ENCODE measurements around the gene TMEM201. TPM values are rescaled to one million over a fixed set of nuclear protein-coding genes. Genes with fewer than 3 reads are reported as not detected.
"Not testable (repeated sequence)": the region's sequence is repeated elsewhere in the genome, so short reads cannot be mapped to it uniquely, and the experiment has no call there.

Gene TMEM201, protein sequence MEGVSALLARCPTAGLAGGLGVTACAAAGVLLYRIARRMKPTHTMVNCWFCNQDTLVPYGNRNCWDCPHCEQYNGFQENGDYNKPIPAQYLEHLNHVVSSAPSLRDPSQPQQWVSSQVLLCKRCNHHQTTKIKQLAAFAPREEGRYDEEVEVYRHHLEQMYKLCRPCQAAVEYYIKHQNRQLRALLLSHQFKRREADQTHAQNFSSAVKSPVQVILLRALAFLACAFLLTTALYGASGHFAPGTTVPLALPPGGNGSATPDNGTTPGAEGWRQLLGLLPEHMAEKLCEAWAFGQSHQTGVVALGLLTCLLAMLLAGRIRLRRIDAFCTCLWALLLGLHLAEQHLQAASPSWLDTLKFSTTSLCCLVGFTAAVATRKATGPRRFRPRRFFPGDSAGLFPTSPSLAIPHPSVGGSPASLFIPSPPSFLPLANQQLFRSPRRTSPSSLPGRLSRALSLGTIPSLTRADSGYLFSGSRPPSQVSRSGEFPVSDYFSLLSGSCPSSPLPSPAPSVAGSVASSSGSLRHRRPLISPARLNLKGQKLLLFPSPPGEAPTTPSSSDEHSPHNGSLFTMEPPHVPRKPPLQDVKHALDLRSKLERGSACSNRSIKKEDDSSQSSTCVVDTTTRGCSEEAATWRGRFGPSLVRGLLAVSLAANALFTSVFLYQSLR
- total RNA-seq: 14.4 TPM

DNA sequence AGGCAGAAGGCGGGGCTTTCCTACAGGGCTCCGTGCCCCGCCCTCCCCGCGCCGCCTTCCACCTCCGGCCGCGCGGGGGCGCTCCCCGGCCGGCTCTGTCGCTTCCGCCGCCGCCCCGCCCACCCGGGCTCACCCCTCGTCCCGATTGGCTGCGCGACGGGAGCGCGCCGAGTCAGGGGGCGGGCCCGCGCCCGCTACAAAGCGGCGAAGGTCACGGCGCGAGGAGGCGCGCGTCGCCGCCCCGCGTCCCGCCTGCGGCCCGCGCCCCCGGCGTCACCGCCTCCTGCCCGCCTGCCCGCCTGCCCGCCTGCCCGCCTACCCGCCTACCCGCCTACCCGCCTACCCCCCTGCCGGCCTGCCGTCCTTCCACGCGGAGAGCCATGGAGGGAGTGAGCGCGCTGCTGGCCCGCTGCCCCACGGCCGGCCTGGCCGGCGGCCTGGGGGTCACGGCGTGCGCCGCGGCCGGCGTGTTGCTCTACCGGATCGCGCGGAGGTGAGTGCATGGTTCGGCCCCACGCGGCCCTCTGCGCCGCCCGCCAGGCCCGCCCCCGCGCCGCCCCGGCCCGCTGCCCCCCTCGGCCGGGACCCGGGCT is at the start of gene TMEM201:
TSS of gene TMEM201 (plus strand) at position 361 of the 593 bp plus-strand sequence. CDS start at position 381, 20 bp downstream.
- peak; percentile 97 for DNase-seq

DNA sequence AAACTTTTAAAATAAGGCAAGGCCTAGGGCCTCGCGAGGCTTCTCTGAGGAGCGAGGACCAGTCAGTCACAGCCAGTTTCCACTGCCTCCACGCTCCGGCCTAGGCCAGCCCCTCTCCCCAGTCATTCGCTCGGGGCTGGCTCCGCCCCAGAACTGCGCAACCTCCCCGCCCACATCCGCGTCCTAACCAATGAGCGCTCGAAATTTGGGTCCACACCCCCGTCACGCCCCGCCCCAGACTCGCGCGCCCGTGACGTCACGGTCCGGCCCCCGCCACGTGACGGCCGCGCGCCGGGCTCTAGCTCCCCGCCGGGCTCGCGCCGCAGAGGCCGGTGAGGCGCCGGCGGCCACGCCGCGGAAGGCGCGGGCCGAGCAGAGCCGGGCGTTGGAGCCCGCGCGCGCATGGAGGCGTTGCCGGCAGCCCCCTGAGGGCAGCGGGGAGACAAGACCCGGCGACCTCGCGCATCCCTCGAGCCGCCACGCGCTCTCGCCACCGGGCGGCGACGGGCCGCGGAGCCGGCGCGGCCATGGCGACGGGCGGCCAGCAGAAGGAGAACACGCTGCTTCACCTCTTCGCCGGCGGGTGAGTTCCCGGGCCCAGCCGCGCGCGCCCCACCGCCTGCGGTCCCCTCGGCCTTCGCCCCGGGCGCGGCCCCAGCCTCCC is 49.4 kb upstream of the TMEM201 start, which contains the start of gene SLC25A33:
TSS of gene SLC25A33 (plus strand) at position 301 of the 664 bp plus-strand sequence. CDS start at position 528, 227 bp downstream.
- peak; percentile 99 for DNase-seq

DNA sequence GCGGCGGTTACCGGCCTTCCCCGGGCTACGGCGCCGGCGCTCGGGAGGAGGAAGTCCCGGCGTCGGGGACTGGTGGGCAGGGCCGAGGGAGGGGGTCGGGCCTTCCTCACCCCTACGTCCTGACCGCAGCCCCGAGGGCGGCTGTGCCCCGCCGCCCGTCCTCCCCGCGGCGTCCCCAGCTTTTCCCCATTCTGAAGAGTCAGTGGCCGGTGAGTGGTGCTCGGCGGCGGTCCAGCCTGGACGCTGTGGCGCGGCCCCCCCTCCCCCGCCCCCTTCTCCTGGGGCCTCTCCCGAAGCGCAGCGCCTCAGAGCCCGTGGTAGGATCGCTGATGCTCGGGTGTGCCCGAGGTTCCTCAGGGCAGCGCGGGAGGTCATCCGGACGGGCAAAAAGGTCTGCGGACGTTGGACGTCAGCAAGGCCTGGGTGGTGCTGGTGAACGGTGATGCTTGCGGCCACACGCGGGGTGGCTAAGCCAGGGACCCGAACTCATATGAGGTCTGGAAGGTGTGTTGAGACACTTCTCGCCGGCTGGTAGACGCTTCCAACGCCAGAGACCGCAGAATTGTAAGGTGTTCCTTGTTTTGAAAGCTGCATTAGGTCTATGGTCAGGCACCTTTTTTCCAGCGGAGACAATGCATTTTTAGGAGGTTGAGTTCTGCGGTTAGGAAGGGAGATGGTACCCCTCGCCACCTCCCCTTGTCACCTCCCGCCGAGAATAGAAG is 48.7 kb upstream of the TMEM201 start:
- DNase-seq: peak; percentile 57

DNA sequence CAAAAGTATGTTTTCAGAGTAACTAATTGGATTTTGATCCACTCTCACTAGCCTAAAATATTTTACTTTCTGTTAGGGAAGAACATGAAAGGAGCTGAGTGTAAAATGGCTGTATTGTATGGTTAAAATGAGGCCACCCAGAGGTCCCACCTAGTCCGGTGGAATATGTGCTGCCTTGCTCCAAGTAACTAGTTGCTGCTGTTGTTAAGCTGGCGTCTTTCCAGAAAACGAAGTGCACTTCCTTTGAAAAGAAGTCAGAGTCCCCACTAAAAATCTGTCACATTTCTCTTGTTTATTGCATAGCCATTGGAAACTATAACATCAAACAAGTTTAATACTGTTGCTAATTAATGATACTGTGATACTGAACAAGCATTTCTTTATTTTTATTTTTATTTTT is 46.3 kb upstream of the TMEM201 start:
- peak; percentile 76 for DNase-seq

DNA sequence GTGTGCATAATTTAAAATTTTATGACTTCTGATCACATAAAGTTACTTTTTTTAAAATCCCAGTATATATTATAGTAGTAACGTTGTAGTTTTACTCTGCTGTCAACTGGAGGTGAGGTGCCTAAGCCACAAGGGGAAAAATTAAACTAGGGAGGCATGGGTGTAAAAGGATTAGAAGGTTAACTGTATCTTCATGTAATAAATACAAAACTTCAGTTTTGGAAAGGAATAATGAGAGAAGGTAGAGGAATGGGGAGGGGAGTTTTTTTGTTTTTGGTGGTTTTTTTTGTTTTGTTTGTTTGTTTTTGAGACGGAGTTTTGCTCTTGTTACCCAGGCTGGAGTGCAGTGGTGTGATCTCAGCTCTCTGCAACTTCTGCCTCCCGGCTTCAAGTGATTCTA is 43.8 kb upstream of the TMEM201 start:
- DNase-seq: no peak

DNA sequence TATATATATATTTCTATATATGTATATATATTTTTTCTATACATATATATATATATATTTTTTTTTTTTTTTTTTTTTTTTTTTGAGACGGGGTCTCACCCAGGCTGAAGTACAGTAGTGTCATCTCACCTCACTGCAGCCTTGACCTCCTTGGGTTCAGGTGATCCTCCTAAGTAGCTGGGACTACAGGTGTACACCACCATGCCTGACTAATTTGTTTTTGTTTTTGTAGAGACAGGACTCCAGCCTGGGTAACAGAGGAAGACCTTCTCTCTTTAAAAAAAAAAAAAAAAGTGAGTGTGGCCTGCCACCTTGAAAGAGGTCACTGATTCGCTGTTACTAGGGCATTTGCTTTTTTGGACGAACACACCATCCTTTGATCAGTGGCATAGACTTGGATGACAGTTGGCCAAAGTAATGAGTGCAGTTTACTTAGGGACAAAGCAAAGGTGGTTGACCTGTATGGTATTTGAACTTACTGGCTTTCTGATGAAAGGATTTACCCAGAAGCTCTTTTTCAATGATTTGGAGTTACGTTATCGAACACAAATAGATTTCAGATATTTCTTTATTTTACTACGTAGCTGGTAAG is 38.7 kb upstream of the TMEM201 start:
- no peak for DNase-seq

DNA sequence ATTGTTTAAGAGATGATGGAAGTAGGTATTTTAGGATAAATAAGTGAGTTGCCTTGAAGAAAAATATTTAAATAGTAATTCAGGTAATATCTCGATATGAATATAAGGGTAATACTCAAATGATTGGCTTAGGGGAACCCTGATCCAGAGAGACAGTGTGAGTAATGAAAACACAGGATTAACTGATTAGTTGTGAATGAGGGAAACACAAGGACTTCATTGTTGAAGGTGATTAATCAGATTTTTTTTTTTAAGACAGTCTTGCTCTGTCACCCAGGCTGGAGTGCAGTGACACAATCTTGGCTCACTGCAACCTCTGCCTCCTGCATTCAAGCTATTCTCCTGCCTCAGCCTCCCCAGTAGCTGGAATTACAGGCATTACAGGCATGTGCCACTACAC is 36.7 kb upstream of the TMEM201 start:
- DNase-seq: no peak

DNA sequence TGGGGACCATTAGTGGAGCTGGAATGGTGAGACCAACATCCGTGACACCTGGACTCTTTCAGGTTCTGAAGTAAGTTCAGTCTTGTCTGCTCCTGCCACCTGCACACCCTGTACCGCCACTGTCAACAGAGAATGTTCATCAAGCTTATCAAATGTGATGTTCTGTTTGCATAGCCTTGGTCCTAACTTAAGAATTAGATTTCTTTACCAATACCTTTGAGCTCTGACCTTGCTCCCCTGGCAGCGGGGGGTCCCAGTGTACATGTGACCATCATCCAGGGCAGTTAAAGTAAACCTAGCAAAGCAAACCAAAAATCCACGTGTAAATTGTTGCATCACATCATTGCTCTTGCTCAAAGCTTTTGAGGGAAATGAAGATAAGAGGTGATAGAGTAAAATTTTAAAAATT is 35.0 kb upstream of the TMEM201 start:
- no peak for DNase-seq

DNA sequence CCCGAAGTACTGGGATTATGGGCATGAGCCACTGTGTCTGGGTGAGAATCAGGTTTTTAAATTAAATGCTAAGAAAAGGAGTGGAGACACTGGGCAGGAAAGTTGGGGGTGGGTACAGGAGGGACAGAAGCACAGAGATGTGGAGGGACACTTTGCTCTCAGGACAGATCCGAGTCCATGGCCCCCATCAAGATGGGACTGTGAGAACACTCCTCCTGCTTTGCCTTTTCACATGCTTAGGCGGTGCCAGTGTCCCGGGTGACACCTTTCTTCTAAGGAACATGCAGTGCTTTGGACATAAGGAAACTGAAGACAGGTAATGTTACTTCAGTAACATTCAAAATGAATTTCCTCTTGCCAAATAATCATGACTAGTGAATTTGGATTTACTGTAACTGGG is 32.8 kb upstream of the TMEM201 start:
- no peak for DNase-seq

DNA sequence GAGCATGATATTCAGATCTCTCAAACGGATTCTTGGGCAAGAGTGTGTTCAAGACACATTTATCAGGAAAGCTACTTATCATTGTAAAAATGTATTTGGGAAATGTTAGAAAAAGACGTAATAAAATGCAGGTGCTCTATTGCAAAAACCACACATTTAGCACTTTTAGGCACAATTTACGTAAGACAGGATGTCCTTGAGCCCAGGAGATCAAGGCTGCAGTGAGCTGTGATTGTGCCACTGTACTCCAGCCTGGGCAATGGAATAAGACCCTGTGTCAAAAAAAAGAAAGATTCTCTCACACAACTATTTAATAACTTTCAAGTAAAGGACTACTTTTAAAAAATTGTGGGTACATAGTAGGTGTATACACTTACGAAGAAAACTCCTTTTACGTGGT is 31.1 kb upstream of the TMEM201 start:
- no peak for DNase-seq

DNA sequence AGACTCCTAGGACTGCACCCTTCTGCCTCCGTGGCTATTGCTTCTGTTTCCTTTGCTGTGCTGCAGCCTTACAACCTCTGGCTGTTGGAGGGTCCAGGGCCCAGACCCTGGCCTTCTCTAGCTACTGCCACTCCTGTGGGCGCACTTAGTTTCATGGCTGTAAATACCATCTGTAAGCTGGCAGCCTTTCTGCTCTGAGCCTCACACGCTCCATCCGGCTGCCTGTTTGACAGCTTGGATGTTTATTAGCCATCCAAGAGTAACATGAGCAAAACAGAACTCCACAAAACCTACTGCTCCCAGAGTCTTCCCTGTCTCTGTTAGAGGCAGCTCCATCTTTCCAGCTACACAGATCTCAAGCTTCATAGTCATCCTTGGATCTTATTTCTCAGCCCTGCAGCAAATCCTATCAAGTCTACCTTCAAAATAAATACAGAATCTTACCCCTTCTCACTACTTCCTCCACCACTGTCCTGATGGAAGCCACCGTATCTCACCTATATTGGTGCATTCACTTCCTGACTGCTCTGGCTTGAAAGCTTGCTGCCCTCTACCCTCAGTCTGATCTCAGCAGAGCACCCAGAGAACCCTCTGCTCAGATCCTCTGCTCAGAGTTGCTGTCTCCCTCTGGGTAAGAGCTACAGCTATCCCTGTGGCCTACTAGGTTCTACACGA is 30.3 kb upstream of the TMEM201 start:
- no peak for DNase-seq

DNA sequence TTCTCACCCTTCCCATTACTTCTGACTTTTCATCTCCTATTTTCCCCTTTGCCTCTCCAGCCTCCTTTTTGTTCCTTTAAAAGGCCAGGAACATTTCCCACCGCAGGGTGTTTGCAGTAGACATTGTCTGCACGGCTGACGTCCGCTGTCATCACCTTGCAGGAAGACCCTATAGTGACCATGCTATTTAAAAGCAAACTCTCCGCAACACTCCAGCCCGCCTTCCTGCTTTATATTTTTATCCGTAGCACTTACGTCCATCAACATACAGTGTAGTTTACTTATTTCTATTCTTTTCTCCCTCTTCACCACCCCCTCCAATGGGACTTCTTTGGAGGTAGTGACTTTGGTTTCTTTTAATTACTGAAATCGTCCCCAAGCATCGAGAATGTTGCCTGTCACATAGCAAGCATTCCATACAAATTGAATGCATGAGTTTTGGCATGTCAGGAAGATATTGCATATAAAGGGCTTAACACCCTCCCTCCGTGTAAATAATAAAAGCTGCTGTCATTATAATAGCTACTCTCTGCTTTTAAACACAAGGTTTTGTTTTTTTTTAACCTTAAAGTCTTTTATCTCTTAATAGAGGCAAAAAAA is 29.7 kb upstream of the TMEM201 start:
- peak; percentile 24 for DNase-seq

DNA sequence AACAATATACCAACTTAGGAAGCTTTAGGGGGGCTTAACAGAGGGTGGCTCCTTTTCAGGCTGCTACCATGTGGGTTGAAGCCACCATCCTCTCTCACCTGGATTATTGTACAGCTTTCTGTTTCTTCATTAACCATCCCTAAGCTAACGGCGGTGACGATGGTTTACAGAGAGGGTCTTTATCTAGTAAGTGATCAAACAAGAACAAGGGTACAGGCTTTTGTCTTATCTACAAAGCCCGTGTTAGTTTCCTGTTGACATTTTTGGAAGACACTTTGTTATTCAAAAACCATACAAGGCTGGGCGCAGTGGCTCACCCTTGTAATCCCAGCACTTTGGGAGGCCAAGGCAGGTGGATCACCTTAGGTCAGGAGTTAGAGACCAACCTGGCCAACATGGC is 29.0 kb upstream of the TMEM201 start:
- DNase-seq: no peak

DNA sequence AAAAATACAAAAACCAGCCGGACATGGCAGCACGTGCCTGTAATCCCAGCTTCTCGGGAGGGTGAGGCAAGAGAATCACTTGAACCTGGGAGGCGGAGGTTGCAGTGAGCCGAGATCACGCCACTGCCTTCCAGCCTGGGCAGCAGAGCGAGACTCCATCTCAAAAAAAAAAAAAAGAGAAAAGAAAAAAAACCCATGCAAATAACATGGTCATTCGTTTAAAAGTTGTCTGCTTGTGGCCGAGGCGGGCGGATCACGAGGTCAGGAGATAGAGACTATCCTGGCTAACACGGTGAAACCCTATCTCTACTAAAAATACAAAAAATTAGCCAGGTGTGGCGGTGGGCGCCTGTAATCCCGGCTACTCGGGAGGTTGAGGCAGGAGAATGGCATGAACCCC is 28.6 kb upstream of the TMEM201 start:
- DNase-seq: not testable (repeated sequence)

DNA sequence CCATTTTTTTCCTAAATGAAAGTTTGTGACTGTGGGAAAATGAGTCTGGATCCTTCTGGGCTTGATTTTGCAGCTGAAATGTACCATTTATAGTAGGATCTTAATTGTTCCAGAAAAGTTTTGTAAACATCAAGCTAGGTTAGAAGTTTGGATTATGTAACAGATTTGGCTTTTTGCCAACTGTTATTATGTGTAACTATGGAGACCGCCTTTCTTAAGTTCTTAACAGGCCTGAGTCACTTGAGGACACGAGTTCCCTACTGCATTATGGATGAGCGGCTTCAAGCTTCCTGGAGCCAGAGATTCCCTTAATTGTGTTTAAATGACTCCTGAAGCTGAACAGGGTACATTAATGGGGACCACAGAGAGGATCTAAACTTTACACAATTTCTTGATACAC is 27.3 kb upstream of the TMEM201 start:
- DNase-seq: peak; percentile 85

DNA sequence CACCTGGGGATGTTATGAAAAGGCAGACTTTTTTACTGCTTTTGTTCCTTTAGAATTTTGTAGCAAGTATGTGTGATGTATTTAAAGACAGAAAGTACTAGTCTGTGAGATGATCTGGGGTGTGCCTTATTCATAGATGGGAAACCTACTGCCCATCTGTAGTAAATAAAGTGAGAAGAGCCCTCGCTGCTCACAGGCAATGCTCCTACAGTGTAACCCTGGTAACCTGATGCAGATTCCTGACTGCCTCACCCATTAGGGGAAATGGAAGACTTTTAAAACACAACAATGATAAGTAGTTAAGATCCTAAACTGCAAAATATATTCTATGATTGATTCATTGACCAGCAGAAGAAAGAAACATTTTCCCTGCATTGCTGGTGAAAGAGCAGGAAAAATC is 19.4 kb upstream of the TMEM201 start:
- DNase-seq: no peak

DNA sequence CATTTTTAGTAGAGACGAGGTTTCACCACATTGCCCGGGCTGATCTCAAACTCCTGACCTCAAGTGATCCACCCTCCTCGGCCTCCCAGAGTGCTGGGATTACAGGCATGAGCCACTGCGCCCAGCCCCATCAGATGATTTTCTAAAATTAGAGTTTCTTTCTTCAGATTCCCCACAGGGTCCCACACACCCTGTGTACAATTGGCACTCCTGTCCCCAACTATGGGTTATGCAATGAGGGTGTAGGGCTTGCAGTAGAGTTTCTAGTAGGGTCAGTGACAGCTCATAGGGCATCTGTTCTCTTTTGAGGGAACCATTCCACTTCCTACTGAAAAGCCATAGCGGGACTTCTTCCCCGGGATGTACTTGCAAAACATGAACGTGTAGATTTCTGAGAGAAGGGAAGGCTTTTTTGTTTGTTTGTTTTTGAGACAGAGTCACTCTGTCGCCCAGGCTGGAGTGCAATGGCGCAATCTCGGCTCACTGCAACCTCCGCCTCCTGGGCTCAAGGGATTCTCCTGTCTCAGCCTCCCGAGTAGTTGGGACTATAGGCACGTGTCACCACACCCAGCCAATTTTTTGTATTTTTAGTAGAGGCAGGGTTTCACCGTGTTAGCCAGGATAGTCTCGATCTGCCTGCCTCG is 17.7 kb upstream of the TMEM201 start:
- not testable (repeated sequence) for DNase-seq

DNA sequence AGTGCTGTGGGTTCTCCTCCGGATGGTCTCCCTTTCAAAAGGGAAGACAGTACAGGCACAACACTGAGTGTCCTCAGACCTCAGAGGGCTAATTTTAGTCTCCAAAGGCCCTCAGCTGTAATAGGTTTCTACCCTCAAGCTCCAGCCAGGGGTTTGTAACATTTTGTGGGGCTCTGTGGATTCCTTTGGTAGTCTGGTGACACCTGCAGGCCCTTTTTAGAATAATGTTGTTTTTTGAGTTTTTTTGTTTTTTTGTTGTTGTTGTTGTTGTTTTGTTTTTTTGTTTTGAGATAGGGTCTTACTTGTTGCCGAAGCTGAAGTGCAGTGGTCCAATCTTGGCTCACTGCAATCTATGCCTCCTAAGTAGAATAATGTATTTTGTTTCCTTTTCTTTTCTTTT is 15.0 kb upstream of the TMEM201 start:
- DNase-seq: peak; percentile 46

DNA sequence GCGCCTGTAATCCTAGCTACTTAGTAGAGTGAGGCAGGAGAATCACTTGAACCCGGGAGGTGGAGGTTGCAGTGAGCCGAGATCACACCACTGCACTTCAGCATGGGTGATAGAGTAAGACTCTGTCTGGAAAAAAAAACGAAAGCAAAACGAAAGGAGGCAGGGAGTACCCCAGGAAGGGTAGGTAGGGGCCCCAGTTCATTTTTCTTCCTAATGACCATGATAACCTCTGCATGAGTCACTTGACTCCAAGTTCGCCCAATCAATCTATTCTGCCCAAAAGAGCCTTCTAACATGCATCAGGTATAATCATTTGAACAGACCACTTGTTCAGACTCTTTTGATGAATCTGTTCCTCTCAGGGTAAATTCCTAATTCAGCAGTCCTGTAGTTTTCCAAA is 13.2 kb upstream of the TMEM201 start:
- DNase-seq: no peak

DNA sequence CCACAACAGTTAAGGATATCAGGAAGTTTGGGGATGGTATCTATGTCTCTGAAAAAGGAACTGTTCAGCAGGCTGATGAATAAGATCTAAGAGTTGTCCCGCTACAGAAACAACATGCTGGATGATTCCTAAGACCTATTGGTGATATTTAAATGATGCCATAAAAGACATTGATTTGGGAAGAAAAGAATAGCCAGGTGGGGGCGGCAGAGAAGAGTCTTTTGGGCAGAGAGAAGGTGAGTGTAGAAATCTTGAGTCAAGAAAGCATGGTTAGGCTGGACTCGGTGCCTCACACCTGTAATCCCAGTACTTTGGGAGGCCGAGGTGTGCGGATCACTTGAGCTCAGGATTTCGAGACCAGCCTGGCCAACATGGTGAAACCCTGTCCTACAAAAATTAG is 11.8 kb upstream of the TMEM201 start:
- no peak for DNase-seq

Measured in tongue (tissue), 2 donors.